ENCODE results near the gene BCLAF3.

The BCLAF3 gene

GRCh38 chrX:19990556-19991349, at the start of gene BCLAF3:
TSS of gene BCLAF3 (minus strand) at chrX:19991061. CDS start at chrX:19970264, 20,797 bp downstream.
- peak; percentile 82 for DNase-seq

DNA sequence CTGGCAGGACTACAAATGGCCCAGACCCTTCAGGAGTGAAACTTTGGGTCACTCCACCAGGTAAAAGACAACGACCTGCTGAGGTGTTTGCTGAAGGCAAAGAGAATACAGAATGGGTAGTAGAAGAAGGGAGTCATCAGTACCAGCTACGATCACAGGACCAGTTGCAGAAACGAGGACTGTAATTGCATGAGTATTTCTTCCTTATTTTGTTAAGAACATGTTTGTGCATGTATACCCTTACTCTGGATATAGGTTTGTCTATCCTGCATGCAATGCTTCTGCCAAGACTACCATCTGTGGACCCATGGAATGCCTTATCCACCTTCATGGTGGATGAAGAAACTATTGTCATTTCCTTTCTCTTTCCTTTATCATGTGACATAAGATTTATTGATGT, 48.1 kb upstream of the BCLAF3 start:
- no peak for DNase-seq

GRCh38 chrX:20037186-20037585, 46.3 kb upstream of the BCLAF3 start:
- DNase-seq: no peak

GRCh38 chrX:20032201-20032600, 41.3 kb upstream of the BCLAF3 start:
- DNase-seq: no peak

GRCh38 chrX:20029728-20030127, 38.9 kb upstream of the BCLAF3 start:
- no peak for DNase-seq

DNA sequence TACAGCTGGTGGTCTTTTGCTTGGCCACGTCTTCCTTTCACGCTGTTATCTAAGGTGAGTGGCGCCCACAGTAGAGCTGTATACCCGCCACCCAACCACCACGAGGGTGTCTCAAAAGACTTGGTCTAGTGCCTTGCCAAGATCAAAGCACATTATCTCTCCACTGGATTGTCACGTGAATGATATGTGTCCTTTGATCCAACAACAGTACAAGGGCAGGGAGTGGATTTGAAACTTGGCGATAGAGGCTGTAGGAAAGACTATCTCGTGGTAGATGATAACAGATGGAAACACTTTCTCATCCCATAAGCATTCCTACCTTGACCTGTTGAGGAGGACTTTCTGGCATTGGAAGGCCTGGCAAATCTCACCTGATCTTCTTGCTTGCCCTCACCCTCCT, 37.7 kb upstream of the BCLAF3 start:
- no peak for DNase-seq

DNA sequence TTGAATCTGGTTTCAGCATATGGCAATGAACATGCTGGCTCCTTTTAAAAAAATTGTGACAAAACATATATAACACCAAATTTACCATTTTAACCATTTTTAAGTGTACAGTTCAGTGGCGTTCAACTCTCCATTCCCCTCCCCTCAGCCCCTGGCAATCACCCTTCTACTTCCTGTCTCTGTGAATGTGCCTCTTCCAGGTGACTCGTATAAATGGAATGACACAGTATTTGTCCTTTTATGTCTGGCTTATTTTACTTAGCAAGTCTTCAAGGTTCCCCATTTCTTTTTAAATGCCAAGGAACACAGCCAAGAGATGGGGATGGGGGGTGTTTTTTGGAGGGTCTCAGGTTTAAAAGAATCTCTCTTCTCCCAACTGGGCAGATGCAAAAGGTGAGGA, 35.4 kb upstream of the BCLAF3 start:
- DNase-seq: no peak

- DNase-seq: no peak
These were observed 29.0 kb upstream of the BCLAF3 start for GRCh38 chrX:20019672-20020365.

DNA sequence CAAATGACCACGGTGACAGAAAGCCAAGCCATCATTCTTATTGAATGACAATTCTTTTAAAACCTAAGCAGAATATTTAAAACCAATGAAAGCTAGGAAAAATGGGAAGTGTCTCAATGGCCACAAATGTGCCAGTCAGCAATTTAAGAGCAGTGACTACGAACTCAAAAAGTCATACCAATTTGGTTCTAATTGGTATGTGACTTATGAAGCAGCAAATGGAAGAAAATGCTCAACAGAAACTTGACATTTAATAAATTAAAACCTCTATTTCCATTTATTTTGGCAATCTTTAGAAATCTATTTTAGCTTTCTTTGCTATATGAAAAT, 25.7 kb upstream of the BCLAF3 start:
- no peak for DNase-seq

DNA sequence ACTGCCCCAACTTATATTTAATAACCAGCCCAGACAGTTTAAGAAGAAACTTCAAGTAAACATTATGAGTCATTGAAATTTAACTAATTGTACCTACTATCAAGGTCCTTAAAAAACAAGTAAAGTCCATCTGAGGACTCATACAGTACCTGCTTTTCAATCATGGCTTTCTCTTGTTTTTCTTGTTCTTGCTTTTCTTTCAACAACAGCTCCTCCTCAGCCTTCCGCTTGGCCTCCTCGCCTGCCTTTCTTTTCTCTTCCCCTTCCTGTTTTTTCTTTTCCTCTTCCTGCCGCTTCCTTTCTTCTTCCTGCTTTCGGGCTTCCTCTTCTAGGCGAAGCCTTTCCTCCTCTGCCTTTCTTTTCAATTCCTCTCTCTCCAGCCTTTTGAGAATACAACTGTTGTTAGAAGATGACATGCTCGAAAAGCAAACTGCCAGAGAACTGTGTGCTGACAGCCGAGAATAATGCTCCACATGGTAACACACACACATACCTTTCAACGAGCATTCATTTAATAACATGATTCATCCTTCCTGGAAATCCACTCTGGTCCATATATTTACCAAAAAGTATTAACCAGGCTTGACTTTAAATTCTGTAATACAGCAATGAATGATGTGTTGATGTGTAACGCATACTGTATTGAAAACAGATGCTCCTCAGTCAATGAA, 25.2 kb upstream of the BCLAF3 start:
- no peak for DNase-seq

DNA sequence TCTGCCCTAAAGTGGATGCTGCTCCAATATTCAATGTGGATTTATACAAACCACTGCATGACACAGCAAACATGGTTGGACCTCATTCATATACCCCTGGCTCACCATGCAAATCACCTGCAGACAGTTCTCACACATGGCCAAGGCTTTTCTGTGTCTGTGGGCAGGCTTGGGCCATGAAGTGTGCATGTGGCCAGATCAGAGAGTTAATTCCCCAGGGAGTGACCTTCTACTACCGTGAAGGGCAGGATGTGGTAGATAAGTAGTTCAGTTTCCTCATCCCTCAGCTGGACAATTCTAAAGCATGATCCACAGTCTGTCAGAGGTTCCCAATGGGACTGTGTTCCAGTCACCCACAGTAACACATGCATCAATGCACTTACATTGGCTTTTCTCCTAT, 24.6 kb upstream of the BCLAF3 start:
- no peak for DNase-seq

GRCh38 chrX:20011608-20012007, 20.7 kb upstream of the BCLAF3 start:
- DNase-seq: no peak

GRCh38 chrX:20007962-20008622, 17.2 kb upstream of the BCLAF3 start:
- DNase-seq: no peak

- no peak for DNase-seq
These were observed 15.0 kb upstream of the BCLAF3 start for GRCh38 chrX:20005883-20006282.

DNA sequence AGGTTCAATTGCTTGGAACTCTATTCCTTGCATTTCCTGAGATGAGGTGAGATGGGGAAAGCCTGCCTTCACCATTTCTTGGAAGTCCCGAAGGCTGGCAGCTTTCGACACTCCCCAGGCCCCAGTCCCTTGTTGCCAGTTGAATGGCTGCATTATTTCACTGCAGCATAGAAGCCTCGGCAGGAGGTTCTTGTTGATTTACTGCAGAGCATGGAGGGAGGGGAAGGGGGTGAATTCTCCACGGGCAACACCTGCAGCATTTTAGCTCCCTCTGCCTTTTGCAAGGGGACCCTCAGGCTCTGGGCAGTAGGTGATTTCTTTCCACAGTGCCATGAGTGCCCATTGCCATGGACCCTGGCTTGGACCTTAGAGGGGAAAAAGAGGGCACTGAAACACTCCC, 10.7 kb upstream of the BCLAF3 start:
- DNase-seq: no peak

DNA sequence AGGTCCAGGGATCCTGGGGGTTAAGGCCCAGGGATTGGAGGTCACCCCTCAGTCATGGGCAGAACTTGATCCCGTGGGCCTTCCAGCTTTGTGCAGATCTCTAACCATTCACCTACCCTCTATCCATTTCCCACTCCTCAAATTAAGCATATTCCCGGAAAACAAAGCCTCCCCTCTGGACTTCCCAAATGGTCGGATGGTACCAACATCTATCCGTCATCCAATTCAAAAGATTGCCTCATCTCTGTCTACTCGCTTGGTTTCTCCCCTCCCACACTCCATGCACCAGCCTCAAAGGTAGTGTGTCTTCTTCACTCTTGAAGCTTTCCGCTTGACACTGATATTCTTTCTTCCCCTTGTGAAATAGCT, 473 bp upstream of the BCLAF3 start:
- DNase-seq: peak; percentile 43

GRCh38 chrX:19990151-19990555, 708 bp downstream of the BCLAF3 start:
- DNase-seq: peak; percentile 9

DNA sequence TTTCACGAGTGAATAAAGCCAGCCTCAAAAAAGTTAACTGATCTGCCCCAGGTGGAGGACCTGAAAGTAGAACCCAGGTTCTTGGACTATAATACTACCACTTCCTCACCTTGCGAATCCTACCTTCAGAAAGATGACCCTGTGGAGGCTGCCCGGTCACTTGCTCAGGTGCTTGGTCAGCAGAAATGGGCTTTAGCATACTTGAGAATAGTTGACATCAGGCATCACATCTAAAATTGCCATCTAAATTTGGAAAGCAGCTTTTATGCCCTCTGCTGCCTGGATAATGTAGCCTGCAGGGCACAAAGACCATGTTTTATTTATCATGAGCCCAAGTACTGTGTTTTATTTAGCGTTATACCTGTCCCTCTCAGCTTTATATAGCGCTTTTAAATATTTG, 3.0 kb downstream of the BCLAF3 start:
- DNase-seq: no peak

GRCh38 chrX:19986531-19986930, 4.3 kb downstream of the BCLAF3 start:
- DNase-seq: peak; percentile 2

- DNase-seq: no peak
These were observed 8.9 kb downstream of the BCLAF3 start for GRCh38 chrX:19981947-19982346.

DNA sequence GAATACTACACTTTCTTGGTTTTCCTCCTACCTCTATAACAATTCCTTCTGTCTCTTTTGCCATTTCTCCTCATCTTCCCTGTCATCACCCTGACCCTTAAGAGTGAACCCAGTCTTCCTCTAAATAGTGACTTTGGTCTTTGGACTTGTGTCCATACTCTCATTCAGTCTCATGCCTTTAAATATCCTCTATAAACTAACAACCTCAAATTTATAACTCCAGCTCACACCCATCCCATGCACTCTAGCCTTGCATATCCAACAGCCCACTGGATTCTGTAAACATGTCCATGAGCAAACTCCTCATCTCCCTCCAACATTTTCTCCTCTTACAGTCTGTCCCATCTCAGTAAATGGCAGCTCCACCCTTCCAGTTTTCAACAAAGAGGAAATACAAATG, 15.0 kb downstream of the BCLAF3 start:
- DNase-seq: no peak

- no peak for DNase-seq
These were observed 17.9 kb downstream of the BCLAF3 start for GRCh38 chrX:19972984-19973383.

DNA sequence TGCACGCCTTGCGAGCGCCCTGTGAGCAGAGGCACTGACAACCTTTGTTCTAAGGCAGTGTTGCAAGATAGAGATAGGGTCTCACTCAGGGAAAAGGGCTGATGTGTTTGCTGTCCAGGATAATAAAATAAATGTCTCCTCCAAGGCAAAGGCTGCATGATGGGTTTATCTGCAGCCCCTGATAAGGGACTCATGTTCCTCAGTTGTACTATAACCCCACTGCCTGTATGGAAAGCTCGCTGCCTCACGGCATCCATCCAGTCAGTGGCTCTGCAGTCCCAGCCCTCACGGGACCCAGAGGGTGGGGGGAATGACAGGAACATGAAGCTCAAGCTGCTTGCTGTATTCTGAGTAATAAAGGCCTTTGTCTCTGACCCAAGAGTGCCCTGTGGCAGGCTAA, 22.6 kb downstream of the BCLAF3 start:
- no peak for DNase-seq

GRCh38 chrX:19966056-19966455, 24.8 kb downstream of the BCLAF3 start:
- no peak for DNase-seq

All from NCI-H2171 treated with DMSO at 0.1 percent for 48 hours (cell line).